NCI-H146 treated with DMSO at 0.1 percent for 48 hours (cell line): ENCODE data around the gene GNAI1.

Experiments used
- DNase-seq: peaks from one replicate; lab custom pipeline; 2025; ENCODE audit not compliant: unreplicated experiment; lab: John Stamatoyannopoulos, UW

Gene GNAI1

DNA sequence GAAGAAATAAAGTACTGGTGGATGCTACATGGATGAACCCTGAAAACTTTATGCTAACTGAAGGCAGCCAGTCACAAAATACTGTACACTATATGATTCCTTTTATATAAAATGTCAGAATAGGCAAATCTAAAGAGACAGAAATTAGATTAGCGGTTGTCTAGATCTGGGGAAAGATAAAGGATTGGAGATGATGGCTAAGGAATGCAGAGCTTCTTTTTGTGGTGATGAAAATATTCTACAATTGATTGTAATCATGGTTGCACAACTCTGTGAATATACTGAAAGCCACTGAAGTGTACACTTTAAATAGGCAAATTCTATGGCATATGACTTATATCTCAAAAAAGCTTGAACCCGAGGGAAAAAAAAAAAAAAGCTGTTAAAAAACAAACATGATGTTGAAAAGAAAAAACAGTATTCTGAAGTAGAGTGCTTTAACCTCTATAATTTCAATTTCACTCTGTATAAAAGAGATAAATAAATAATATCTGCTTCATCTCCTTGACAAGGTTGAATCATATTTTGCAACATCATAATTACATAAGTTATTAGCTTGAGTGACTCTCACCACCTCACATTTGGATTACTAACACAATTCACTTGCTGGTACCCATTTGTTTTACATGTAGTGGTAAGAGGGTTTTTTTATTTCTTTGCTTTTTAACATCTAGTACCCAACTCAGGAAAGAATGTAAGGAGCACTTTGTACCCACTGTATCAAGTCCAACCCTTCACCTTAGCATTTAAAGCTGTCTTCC, 2.8 kb upstream of the GNAI1 start:
- no peak for DNase-seq

DNA sequence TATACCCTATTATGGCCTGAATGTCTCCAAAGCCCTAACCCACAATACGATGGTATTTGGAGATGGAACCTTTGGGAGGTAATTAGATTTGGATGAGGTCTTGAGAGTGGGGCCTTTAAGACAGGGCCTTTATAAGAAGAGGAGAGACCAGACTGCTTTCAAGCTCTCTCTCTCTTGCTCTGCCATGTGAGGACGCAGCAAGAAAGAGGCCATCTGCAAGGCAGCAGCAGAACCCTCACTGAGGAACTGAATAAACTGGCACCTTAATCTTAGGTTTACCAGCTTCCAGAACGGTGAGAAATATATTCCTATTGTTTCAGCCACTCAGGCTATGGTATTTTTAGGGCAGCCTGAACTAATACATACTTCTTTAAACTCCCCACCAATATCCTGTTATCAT, 2.0 kb upstream of the GNAI1 start:
- DNase-seq: no peak

DNA sequence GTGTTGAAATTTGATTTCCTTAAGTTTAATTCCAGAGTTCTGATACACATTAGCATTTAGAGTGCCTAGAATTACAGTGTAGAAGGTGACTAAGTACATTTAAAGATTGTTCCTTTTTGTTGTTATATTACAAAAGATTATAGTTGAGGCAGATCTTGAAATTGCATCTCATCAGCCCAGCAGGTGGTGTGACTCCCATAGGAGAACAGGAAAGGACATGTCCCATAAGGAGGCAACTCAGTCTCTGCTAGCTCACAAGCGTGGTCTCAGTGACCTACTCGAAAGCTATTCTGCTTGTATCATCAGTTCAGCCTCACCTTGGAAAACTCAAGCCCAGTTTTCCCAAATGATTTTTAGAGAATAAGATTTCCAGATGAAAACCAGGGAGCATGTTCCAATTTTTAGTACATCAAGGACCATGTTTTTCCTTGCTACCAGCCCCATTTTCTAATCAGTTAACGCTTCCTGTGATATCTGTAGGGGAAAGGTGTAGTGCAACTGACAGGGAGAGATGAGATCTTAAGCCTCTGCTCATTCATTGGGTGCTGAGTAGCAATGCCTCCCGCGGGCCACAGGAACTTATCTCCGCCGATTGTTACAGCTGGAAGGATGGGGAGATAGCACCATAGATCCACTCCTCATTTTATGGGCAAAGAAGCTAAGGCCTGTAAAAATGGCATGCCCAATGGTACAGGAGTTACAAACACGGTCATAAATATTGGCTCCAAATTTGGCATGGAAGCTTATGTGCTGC, 1.1 kb upstream of the GNAI1 start:
- no peak for DNase-seq

DNA sequence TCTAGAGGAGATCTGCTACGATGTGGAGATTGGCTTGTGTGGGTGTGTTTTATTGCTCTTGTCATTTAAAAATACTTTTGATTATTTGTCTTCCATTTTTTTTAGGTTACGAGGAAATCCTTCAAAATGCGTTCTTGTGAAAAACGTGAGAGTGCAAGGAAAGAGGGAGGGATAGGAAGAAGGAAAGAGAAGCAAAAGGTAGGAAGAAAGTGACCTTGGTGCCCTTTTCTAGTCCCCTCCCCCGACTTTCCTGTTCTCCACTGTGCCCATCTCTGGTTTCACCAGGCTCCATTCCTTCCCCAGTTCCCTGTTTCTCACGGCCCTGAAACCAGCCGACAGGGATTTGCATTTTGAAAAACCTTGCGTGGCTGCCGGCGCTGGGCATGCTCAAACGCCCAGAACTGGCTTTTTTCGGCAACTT, 506 bp upstream of the GNAI1 start:
- no peak for DNase-seq

DNA sequence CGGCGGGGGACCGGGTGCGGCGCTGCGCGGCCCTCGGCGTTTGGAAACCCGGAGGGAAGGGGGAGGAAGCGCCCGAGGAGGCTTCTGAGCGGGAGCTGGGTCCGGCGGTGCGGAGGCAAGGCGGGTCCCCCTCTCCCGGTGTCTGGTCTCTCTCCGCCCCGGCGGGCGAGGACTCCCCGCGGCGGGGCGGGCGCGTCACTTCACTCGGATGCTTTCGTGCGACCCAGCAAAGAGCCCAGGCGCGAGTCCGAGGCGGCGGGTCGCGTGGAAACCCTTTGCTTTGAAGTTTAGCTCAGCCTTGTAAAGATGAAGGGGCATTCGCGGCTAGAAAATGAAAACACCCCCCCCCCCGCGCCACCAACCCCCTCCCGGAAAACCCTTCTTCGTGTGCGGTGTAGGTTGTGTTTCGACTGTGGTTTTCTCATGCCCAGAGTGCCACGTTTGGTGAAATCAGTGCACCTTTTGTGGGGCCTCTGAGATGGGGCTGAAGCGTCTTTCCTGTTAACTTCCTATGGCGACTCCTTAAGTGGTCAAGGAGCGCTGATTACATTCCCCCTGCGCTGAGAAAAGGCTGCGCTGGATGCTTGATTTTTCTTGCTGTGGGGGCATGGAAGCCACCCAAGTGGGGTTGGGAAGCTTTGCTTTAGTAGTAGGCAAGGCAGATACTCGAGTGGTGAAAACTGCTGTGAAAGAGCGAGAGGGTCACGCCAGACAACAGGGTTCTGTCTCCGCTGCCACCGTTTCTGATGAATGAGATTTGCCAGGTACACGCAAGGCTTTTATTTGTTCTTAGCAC, 876 bp downstream of the GNAI1 start:
- no peak for DNase-seq

DNA sequence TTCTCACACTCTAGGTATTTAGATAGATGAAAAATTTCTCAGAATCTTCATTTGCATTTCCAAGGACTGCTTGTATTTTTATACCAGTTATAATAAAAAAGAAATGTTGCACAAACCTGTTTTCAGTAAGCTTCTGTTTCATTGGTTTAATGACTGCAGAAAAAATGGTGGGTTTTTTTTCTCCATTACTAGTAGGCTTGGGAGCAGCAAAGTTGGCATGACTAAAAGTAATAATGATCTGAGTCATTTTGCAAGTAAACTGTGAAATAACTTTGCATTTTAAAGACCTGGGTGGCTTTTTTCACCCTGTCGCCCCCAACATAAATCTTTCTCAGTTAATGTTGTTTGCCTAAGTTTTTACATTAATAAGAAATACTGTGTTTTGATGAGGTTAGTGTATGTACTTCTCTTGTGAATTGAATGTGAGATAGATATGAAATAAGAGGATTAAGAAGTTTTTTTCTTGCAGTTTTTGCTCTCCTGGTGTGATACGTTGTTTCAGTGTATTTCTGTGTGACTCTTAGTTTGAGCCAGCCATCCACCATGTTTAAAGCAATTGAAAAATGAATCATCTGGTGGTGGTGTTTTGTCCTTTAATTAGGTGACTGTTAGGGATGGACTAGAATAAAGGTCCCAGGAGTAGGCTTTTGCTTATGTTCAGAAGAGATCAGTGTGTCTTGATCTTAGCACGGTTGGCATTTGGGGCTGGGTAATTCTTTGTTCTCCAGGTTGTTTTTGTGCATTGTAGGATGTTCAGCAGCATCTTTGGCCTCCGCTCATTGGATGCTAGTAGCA, 1.8 kb downstream of the GNAI1 start:
- DNase-seq: no peak

DNA sequence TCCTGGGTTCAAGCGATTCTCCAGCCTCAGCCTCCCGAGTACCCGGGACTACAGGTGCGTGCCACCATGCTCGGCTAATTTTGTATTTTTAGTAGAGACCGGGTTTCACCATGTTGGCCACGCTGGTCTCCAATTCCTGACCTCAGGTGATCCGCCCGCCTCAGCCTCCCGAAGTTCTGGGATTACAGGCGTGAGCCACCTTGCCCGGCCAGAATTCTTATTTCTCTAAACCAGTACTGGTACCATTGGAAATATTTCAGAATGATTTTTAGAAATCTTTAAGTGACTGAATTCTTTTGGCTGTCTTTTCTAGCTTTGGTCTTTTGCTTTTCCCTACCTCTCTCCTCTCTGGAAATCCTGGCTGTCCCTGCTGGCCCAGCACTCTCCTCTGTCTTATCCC, 2.8 kb downstream of the GNAI1 start:
- DNase-seq: no peak

DNA sequence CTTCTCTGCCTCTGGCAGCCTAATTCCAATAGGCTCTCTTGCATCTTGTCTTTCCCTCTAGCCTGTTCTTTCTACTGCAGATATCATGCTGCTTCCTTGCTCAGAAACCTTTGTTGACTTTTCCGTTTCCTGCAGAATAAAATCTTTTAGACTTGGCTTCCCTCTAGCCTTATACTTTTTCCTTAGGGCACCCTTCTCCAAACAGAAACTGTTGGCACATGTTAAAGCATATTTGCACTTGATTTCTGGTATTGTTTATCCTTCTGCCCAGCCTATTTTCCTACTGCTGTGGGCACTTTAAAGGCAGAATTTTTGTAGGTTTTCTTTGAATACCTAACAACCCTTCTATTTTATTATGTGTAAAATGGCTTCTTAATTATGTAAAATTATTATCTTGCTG, 4.6 kb downstream of the GNAI1 start:
- DNase-seq: no peak

DNA sequence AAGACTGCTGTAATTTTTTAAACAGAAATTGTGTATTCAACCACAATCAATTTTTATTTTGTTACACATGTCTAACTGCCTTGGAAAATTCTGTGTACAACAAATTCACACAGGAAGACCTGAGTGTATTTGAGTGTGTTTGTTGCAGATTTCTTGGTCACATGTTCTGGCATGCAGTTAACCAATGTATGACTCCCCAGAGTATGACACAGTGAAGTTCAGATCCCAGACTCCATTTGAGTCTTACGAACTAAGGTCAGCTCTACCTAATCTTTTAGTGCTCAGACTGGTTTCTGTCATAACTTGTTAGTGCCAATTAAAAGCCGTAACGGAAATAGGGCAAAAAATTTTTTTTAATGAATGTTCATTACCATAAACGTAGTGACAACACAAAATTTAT, 5.8 kb downstream of the GNAI1 start:
- no peak for DNase-seq

DNA sequence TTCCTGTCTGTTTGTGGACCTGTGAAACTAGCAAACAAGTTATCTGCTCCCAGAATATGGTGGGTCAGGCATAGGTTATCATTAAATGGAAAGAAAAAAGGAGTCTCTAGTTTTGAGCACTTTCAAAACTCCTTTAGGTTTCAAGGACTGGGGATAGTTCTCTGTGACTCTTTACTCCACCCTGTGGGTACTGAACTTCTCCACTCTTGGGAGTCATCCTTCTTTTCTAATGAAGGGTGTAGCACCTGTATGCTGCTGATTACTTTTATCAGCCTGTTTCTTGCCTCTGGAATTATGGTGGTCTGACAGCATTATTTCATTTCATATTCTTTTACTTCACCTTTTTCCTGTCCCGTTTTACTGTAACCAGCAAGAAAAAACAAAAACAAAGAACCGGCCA, 6.7 kb downstream of the GNAI1 start:
- no peak for DNase-seq

DNA sequence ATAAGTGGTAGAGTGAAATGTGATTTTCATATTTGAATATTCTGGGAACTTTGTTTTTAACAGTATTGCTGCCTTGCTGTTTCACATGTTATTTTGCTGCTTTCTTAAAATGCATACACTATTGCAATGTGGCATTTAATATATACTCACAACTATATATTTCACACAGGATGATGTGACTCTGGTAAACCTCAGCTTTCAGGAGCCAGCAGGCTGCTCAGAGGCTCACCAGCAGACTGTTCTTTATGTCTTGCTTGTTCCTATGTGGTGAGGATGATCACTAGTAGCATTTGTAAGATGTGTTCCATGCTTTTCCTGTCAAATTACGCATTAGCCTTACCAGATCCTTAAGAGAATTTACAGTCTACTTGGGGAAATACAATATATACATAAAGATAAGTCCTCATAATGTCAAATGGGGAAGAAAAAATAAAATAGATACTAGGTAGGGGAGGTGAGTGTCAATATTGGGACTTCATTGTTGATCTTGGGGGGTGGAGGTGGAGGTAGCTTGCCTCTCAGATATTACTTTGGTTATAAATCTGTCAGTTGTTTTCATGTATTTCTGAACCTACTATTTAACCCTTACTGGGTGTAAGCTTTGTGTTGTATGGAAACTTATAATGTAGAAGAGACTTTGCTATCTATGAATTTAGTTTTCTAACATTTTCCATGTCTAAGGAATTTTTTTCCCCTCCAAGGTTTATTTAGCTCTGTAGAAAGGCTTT, 8.4 kb downstream of the GNAI1 start:
- no peak for DNase-seq

DNA sequence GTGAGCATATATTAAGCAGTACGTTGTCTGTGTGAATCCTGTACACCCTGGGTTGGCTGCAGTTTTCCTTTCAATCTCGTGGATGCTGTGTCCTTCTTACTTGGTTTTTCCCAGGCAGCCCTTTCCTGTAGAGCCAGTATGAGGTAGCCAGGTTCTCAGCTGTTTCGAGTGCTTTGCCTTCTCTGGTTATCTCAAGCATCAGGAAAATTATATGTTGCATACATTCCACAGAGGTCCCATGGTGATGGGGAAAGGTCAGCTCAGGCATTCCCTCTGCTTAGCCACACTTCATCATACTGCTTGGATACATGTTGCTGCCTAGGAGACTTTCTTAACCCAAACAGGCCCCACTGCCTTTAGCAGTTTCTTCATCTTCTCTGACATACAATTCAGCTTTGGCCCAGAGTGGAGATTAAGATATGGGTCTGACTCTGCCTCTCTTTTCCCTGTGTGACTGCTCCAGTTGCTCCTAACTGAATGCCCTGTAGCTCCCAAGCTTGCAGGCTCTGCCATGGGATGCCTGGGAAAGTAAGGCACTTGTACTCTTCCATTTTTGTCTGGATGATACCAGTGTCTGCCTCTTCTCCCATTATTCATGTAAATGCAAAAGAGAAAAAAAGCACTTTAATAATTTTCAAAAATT, 11.3 kb downstream of the GNAI1 start:
- DNase-seq: no peak

DNA sequence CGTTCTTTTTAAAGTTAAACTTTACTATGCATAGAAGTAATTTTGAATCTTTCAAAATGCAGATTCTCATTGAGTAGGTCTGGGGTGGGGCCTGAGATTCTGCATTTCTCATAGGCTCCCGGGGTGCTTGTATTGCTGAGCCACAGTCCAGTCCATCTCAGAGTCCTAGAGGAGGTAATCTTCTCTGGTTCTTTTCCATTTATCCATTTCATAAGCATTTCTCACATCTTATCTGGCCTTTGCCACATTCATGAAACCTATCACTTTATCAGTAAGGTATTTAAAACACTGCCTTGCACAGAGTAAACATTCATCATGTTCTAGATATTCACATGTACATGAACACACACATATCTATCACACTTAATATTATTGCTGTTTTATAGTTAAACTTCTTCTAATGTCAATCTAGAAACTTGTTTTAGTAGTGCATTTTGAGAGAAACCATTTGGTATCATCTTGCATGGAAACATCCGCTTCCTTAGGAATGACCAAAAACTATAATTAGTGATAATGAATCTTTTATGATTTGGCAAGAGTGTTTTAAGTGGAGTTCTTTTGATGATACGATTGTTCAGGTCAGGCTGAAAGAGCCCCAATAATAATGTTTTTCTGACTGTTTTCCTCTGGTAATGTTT, 12.0 kb downstream of the GNAI1 start:
- DNase-seq: no peak

DNA sequence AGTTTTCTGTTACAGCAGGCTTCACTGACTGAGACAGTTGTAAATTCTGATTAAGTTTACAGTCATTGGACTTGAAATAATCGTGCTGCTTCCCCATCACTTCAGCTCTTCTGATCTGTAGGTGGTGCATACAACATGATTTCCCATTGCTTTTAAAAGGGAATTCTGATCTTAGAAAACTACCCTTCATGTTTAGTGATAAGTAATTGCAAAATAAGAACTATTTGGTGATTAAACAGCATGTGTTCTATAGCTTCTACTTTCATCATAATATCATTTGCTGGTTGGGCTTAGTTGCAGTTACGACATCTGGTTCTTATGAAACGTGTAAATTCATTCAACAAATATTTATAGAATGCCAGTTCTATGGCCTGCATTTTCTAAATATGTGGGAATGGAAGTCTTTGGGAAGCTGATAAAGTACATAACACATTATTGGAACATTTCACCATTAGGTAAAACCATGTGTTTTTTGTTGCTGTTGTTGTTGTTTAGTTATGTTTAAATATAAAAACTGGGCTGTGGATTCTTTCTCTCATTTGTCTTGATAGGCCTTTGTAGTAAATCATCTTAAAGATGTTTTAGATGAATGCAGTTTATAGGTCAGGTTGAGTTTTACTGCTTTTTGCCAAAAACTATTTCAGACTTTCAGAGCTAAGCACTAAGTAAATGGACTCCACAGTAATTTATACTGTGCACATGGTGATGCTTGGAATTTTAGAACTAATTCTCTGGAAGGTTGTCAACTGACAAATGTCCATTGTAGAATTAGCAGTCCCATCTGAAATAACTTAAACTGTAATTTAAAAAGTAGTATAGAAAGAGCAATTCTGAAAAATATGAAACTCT, 13.1 kb downstream of the GNAI1 start:
- DNase-seq: no peak

DNA sequence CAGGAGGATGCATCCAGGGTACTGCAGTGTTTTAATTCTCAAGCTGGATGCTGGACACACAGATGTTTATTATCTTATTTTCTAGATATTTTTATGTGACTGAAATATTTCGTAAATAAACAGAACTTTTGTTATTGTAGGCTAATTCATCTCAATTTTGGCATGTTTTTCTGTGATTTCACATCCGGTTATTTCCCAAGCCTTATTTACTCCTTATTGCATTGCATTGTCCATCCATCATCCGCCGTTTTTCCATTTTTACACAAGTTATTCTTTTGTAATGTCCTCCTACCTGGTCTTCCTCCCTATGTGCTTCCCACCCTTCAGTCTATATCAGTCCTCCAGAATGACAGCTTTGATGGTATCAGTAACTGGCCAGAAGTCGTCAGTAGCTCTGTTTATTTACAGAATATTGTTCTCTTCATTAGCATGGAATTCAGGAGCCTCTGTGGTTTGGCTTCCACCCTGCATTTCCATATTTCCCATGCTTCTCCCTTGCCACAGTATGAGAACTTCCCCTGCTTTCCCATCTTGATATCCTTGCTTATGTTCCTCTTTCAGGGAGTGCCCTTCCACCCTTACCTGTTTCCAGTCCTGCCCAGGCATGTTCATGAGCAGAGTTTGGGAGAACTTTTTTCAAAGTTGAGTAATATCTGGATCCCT, 16.1 kb downstream of the GNAI1 start:
- DNase-seq: no peak

DNA sequence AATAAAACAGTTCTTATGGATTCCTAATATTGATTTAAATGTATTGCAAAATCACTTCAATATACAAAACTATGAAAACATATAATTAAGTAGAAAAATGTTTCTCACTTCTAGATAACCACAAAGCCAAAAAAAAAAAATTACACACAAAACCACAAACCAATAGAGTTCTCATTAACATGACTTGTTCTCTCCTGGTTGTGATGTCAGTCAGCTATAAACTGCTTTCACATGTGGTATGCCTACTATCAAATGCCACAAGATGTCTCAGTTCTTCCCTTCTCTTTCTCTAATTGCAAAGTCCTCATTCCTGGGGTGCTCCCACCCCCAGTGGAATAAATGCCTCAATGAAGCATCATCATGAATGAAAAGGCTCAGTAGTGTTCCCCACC, 16.6 kb downstream of the GNAI1 start:
- no peak for DNase-seq

DNA sequence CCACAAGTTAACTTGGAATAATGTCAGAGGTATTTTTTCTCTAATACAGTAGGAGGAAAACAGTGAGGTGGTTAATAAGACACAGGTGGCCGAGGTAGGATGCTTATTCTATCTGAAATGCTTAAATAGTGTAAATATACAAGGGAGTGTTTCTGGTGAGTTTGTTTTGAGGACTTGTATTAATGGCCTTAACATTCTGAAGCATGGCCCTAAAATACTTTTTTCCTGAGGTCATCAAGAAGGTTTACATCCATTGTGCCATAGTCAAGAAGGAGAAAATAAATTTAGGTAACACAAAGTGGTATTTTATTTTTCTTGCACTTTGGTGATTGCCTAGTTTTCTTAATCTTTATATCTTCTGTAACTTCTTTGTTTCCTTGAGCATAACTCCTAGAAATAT, 18.8 kb downstream of the GNAI1 start:
- no peak for DNase-seq
